ENCODE measurements around the gene ACBD6.

- no peak for TF ChIP-seq CTCF (IDR thresholded peaks at IDR 0.05; ENCODE audit: low read length)
- no peak for TF ChIP-seq EZH2 (IDR thresholded peaks at IDR 0.05; ENCODE audit: borderline replicate concordance, low read length)
These were observed 89.8 kb downstream of the ACBD6 start for GRCh38 chr1:180412583-180412982.
